ENCODE results near the gene H2AZ2.
"Not testable (repeated sequence)": the region's sequence is repeated elsewhere in the genome, so short reads cannot be mapped to it uniquely, and the experiment has no call there.

Gene H2AZ2

GRCh38 chr7:44791278-44792219 lies 56.3 kb downstream of the H2AZ2 start:
- peak; percentile 49 for DNase-seq (ENCODE audit: insufficient read length, low spot score)
- FAIRE-seq = no peak

DNA sequence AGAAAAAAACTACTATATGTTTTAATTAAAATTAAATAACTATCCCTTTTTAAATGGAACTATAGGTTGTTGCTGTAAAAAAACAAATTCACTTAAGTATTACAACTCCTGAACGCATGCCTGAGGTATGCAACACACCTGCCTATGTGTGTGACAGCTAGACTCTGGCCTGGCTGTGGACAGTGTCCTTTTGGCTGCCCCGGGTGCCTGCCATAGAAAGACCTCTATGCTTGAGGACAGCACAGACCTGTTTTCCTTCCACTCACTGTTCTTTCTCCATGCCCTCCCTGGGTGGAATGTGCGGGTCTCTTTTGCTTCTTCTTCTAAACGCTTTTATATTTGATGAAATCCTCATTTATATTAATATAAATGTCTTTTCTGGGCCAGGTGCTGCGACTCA lies 57.9 kb downstream of the H2AZ2 start:
- DNase-seq (ENCODE audit: insufficient read length, low spot score) = no peak
- no peak for FAIRE-seq

- DNase-seq (ENCODE audit: insufficient read length, low spot score) = no peak
- no peak for FAIRE-seq
Observed at GRCh38 chr7:44787762-44788161, 60.1 kb downstream of the H2AZ2 start.

DNA sequence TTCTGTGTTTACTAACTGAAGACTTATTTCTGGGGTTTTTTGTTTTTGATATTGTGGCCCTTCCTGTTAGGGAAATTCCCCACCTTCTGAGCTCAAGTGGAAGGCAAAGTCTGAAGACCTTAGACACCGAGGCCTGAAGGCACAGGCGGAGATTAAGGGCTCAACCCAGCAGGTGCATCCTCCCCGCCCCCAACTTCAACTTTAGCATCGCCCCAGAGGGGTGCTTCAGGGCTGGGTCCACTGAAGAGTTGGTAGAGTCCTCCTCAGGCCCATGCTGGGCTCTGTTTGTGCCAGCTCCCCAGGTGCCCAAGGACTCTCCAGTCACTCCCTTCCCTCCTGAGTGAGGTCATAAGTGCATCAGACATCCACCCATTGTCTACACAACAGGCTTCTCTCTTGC lies 60.8 kb downstream of the H2AZ2 start:
- DNase-seq (ENCODE audit: insufficient read length, low spot score) (no peak), FAIRE-seq (no peak)

DNA sequence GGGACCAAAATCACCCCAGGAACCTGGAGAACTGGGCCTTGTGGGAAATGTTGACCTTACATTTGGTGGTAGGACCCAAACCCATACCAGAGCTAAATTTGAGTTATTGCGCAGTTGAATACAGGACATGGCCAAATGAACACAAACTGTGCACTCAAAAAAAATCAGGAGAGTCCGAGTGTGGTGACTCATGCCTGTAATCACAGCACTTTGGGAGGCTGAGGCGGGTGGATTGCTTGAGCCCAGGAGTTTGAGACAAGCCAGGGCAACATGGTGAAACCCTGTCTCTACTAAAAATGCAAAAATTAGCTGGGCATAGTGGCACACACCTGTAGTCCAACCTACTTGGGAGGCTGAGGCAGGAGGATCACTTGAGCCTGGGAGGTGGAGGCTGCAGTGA lies 62.7 kb downstream of the H2AZ2 start:
- not testable (repeated sequence) for FAIRE-seq; DNase-seq (ENCODE audit: insufficient read length, low spot score)

DNA sequence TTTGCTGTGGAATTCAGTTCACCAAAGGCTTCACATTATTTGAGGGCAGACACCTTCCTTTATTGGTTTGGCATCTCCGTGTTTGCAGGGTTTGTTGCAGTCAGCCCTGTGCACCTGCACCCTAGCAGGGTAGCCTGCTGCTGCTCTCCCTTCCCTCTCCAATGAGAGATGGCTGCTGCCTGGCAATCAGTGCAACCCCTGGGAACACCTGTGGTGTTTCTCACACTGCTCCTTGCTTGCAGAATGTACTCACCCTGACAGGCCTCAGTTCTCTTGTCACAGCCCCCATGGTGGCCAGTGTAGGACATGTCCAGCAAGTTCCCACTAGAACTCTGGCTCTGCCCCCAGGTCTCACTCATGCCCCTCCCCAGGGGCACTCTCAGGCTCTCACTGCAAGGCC lies 63.5 kb downstream of the H2AZ2 start:
- DNase-seq (ENCODE audit: insufficient read length, low spot score) (no peak), FAIRE-seq (no peak)

DNA sequence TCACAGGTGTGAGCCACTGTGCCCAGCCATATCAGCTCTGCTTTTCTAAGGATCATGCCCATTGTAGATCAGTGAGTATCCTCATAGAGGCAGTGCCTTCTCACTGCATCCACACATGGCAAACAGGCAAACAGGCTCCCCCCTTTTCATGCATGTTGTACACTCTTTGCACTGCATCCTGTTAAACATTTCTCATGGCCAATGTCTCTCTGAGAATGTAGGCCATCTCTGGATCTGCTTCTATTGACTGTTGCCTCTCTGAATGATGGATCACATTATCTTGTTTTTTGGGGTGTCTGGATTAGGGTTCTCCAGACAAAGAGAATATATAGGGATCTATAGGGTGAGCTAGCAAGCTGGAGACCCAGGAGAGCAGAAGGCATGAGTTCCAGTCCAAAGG lies 64.5 kb downstream of the H2AZ2 start:
- DNase-seq (ENCODE audit: insufficient read length, low spot score) (no peak), FAIRE-seq (no peak)

GRCh38 chr7:44782460-44782859 lies 65.4 kb downstream of the H2AZ2 start:
- DNase-seq (ENCODE audit: insufficient read length, low spot score) (no peak), FAIRE-seq (no peak)
